Breast epithelium (tissue), 4 donors: ENCODE measurements around the gene KIAA1210. TPM values are rescaled to one million over a fixed set of nuclear protein-coding genes. Genes with fewer than 3 reads are reported as not detected.

Experiments
- DNase-seq, 2 donors: peaks; one replicate each; pipeline ENCODE4 v3.0.0-alpha.2; 2019; ENCODE audit warnings: low spot score in 2 of 2
- H3K27ac ChIP-seq, 2 donors: fragments of 200-600 bp; sonication (generic) in 1 of 2; one replicate each; pipeline ENCODE4 v1.5.1; 2016 to 2019; ENCODE audit warnings: mild to moderate bottlenecking in 1 of 2
- H3K27me3 ChIP-seq, 2 donors: fragments of 200-600 bp; sonication (generic) in 1 of 2; one replicate each; pipeline versions ENCODE4 v1.5.1 to v1.6.0; 2017 to 2019; ENCODE audit warnings: control low read depth in 1 of 2, mild to moderate bottlenecking in 1 of 2
- H3K36me3 ChIP-seq: fragments of 200-600 bp; one replicate; pipeline ENCODE4 v1.5.1; 2019
- H3K4me1 ChIP-seq, 2 donors: fragments of 200-600 bp; sonication (generic); one replicate each; pipeline ENCODE4 v1.5.1; 2016 to 2019; ENCODE audit warnings: control low read depth in 1 of 2
- H3K4me3 ChIP-seq, 3 donors: fragments of 200-600 bp; sonication (generic); 1 replicate in 2 of 3; 2 replicates in 1 of 3; pipeline ENCODE4 v1.5.1; 2016 to 2019; ENCODE audit warnings: mild to moderate bottlenecking in 3 of 3, moderate library complexity in 2 of 3
- H3K9me3 ChIP-seq, 2 donors: fragments of 200-600 bp; sonication (generic) in 1 of 2; one replicate each; pipeline ENCODE4 v1.5.1; 2016 to 2019; ENCODE audit warnings: control low read depth in 1 of 2
- CTCF ChIP-seq, 3 donors: fragments of 450-650 bp; IDR thresholded peaks; one replicate each; pipeline ENCODE4 v1.5.1; 2016 to 2017; ENCODE audit warnings: antibody characterized with exemption in 3 of 3, mild to moderate bottlenecking in 3 of 3, moderate library complexity in 3 of 3
- POLR2A ChIP-seq: fragments of 450-650 bp; IDR thresholded peaks from one replicate; pipeline ENCODE4 v1.6.1; 2016; ENCODE audit warnings: antibody characterized with exemption, mild to moderate bottlenecking, moderate library complexity
- POLR2AphosphoS5 ChIP-seq, 3 donors: sonication (generic); formaldehyde crosslinking; IDR thresholded peaks; one replicate each; pipeline ENCODE4 v1.6.1; 2017; ENCODE audit warnings: antibody characterized with exemption in 3 of 3
- intact Hi-C: fragments of 100-400 bp; cut with DNase I; formaldehyde crosslinking; loops from one replicate; pipeline ENCODE4 v1.15.1; 2023; ENCODE audit warnings: low total_unique reads
- total RNA-seq, 3 donors: library from RNA; depleted of rRNA; stranded (reverse); fragments of >200 nt; gene quantifications; one replicate each; pipeline ENCODE4 v1.1.0, GENCODE V29; 2016

The KIAA1210 gene
- total RNA-seq, 3 donors from 2014 or later, result 0.15 TPM; not detected in 2

DNA sequence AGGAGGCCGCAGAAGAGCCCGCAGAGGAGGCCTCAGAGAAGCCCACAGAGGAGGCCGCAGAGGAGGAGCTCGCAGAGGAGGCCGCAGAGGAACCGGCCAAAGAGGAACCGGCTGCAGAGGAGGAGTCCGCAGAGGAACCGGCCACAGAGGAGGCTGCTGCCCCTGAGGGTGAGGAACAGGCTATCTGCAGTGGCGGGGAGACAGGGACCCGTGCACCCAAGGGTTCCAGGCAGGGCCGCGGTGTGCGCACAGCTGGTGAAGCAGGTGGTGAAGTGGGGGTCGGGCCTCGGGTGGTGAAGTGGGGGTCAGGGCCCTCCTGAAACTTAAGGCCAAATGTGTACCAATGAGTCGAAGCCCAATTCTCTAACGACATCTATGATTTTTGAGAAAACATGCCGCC, 53.7 kb downstream of the KIAA1210 start:
- Histone ChIP-seq H3K27me3 (peaks cover 0 to 53% of the 10 kb centered on the region in 2 donors), H3K27ac (no peak overlapping the region), H3K9me3 (no peaks in the 10 kb centered on the region), H3K4me3 (no peak overlapping the region), H3K4me1 (no peaks in the 10 kb centered on the region), H3K36me3 (no peaks in the 10 kb centered on the region)
- intact Hi-C loops, result no loop called here
- no peak for TF ChIP-seq POLR2AphosphoS5 (IDR thresholded peaks at IDR 0.05)
- TF ChIP-seq CTCF (IDR thresholded peaks at IDR 0.05), result no peak
- no peak for TF ChIP-seq POLR2A
- DNase-seq, result no peak

DNA sequence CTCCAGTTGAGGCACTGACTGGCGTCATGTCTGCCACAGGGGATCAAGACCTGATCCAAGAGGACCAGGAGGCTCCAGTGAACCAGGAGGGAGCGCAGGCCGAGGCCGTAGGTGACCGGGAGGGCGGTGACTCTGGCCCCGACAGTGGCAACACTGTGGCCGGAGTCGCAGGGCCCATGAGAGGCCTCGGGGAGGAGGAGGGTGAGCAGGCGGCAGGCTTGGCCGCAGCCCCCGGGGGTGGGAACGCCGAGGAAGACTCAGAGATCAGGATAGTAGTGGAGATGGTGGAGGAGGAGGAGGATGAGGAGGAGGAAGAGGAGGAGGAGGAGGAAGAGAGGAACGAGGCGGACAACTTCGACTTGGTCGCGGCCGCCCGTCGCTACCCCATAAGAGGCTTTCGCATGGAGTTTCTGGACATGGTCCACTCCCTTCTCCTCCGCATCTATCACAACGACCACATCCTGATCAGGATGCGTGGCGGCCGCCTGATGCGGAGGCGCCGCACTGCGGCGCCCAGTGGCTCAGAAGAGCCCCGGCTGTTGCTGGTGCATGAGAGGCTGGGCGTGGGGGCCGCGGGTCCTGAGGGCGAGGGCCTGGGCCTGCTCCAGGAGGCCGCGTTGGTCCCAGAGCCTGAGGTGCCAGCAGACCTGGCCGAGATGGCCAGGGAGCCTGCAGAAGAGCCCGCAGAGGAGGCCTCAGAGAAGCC, 54.3 kb downstream of the KIAA1210 start:
- intact Hi-C loops, result no loop called here
- Histone ChIP-seq H3K9me3 (no peaks in the 10 kb centered on the region), H3K36me3 (no peaks in the 10 kb centered on the region)

DNA sequence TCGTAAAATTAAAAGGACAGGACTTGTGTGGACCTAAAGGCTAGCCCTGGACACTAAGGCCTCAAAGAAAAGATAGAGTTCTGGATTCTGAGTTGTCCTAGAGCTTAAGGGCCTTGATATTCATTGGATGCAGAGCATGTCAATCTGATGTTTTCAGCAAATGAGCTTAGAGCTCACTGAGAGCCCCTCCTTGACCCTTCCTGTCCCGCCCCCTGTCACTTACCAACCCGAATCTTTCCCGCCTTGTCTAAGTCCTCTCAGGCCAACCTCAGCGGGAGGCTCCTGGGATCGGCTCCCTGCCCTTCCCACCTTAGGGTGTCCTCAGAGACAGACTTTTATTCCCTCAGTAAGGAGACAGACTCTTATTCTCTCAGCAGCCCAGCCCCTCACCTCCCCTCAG, 54.9 kb downstream of the KIAA1210 start, which contains the start of gene CT47C1:
Gene CT47C1, plus strand, starts transcription at position 250 of the 400 bp plus-strand sequence. CDS start 233 bp downstream, outside the sequence.
- H3K27ac ChIP-seq, result no peak within 1 kb of the TSS
- TF ChIP-seq CTCF (IDR thresholded peaks at IDR 0.05) (no peak), POLR2A (no peak), POLR2AphosphoS5 (IDR thresholded peaks at IDR 0.05) (no peak)
- H3K9me3 ChIP-seq, result no peaks in the 10 kb centered on the region
- intact Hi-C loops, result no loop called here
- DNase-seq, result no peak
- no peaks in the 10 kb centered on the region for H3K4me1 ChIP-seq
- H3K4me3 ChIP-seq, result no peak within 1 kb of the TSS
- peaks cover 0 to 46% of the 10 kb centered on the region in 2 donors for H3K27me3 ChIP-seq
- no peaks in the 10 kb centered on the region for H3K36me3 ChIP-seq

More for the DNA sequence above, 54.3 kb downstream of the KIAA1210 start:
- H3K4me1 ChIP-seq, result no peaks in the 10 kb centered on the region
- H3K27me3 ChIP-seq, result peaks cover 0 to 51% of the 10 kb centered on the region in 2 donors
- TF ChIP-seq POLR2AphosphoS5 (IDR thresholded peaks at IDR 0.05), result no peak
- no peak for TF ChIP-seq CTCF (IDR thresholded peaks at IDR 0.05)
- TF ChIP-seq POLR2A, result no peak
- no peak overlapping the region for H3K27ac ChIP-seq
- DNase-seq, result no peak
- H3K4me3 ChIP-seq, result no peak overlapping the region

DNA sequence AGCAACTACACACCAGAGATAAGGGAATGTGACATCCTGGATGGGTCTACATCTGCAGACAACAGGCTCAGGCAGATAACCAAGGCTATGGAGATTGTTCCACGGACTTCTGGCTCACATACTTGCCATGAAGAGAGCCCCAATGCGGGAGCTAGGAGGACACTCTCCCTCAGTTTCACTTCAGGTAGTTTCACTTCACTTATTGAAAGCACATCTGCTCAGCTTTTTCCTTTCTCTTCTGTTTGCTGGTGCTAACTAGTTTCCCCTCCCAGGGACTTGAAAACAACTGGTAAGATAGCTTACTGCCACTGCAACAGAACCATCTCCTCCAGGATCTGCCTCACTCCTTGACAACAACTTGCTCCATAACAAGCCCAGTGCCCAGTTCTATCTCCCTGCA, 56.2 kb downstream of the KIAA1210 start:
- no peak for DNase-seq
- H3K27me3 ChIP-seq, result peaks cover 0 to 38% of the 10 kb centered on the region in 2 donors
- intact Hi-C loops, result no loop called here
- H3K9me3 ChIP-seq, result no peaks in the 10 kb centered on the region
- TF ChIP-seq POLR2A (no peak), CTCF (IDR thresholded peaks at IDR 0.05) (no peak)
- no peak overlapping the region for H3K27ac ChIP-seq
- no peak overlapping the region for H3K4me3 ChIP-seq
- no peaks in the 10 kb centered on the region for H3K36me3 ChIP-seq
- no peaks in the 10 kb centered on the region for H3K4me1 ChIP-seq

- no peak for DNase-seq
- Histone ChIP-seq H3K27me3 (peaks cover 0 to 44% of the 10 kb centered on the region in 2 donors), H3K4me3 (no peak overlapping the region), H3K4me1 (no peaks in the 10 kb centered on the region), H3K27ac (no peak overlapping the region), H3K36me3 (no peaks in the 10 kb centered on the region), H3K9me3 (no peaks in the 10 kb centered on the region)
- intact Hi-C loops, result loop anchor here (10.0 kb wide), 1 partner anchor 55 kb away; no protein-coding TSS in a partner anchor
- no peak for TF ChIP-seq POLR2A
- TF ChIP-seq CTCF (IDR thresholded peaks at IDR 0.05), result no peak
- TF ChIP-seq POLR2AphosphoS5 (IDR thresholded peaks at IDR 0.05), result no peak
These were observed 57.9 kb downstream of the KIAA1210 start for GRCh38 chrX:119069762-119070161.
